ENCODE results near the gene FHIT. TPM values are rescaled to one million over a fixed set of nuclear protein-coding genes. Genes with fewer than 3 reads are reported as not detected.

The FHIT gene
- total and polyA plus RNA-seq, 10 of the 15 experiments (the other 5 are each of a cell fraction or from before 2014, with no cell fraction given): 4.2 to 14.9 (median 9.4) TPM

DNA sequence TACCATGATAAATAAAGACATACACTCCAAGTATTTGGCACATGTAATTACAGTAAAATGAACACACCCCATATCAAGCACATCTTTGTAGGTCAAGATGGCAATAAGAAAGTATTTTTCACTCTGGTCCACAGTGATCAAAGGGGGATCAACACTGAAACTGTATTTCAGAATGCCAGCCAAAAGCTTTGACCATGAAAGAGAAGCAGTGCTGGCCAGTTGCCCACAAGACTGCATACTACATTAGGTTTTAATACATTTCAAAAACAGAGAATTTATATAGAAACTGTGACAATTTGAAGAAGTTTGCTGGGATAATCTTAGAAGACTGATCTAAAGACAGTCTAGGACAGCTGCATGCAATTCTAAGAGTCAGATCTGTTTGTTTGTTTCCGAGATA, 1035.3 kb downstream of the FHIT start (continued):
- TF ChIP-seq, protein P1, sequence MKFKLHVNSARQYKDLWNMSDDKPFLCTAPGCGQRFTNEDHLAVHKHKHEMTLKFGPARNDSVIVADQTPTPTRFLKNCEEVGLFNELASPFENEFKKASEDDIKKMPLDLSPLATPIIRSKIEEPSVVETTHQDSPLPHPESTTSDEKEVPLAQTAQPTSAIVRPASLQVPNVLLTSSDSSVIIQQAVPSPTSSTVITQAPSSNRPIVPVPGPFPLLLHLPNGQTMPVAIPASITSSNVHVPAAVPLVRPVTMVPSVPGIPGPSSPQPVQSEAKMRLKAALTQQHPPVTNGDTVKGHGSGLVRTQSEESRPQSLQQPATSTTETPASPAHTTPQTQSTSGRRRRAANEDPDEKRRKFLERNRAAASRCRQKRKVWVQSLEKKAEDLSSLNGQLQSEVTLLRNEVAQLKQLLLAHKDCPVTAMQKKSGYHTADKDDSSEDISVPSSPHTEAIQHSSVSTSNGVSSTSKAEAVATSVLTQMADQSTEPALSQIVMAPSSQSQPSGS (IDR thresholded peaks at IDR 0.05; ENCODE audit: low read length): no peak
- TF ChIP-seq KLF5 (IDR thresholded peaks at IDR 0.05; ENCODE audit: partially characterized antibody): no peak
- TF ChIP-seq HCFC1 (IDR thresholded peaks at IDR 0.05; ENCODE audit: low read length): no peak
- no peak for TF ChIP-seq MYC (IDR thresholded peaks at IDR 0.05; ENCODE audit: insufficient read depth, insufficient read length, insufficient replicate concordance, low read length, severe bottlenecking)
- TF ChIP-seq TCF3 (IDR thresholded peaks at IDR 0.05; ENCODE audit: borderline replicate concordance, insufficient read depth, low read depth, low read length): no peak
- TF ChIP-seq, protein P2, sequence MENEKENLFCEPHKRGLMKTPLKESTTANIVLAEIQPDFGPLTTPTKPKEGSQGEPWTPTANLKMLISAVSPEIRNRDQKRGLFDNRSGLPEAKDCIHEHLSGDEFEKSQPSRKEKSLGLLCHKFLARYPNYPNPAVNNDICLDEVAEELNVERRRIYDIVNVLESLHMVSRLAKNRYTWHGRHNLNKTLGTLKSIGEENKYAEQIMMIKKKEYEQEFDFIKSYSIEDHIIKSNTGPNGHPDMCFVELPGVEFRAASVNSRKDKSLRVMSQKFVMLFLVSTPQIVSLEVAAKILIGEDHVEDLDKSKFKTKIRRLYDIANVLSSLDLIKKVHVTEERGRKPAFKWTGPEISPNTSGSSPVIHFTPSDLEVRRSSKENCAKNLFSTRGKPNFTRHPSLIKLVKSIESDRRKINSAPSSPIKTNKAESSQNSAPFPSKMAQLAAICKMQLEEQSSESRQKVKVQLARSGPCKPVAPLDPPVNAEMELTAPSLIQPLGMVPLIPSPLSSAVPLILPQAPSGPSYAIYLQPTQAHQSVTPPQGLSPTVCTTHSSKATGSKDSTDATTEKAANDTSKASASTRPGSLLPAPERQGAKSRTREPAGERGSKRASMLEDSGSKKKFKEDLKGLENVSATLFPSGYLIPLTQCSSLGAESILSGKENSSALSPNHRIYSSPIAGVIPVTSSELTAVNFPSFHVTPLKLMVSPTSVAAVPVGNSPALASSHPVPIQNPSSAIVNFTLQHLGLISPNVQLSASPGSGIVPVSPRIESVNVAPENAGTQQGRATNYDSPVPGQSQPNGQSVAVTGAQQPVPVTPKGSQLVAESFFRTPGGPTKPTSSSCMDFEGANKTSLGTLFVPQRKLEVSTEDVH (IDR thresholded peaks at IDR 0.05; ENCODE audit: low read depth, partially characterized antibody): no peak
- TF ChIP-seq BCL11A (IDR thresholded peaks at IDR 0.05; ENCODE audit: low read depth, low read length): no peak
- no peak for TF ChIP-seq HDAC6 (IDR thresholded peaks at IDR 0.05; ENCODE audit: unreplicated experiment)
- no peak for TF ChIP-seq CHD2 (IDR thresholded peaks at IDR 0.05; ENCODE audit: borderline replicate concordance, low read depth, low read length)
- no peak for TF ChIP-seq RB1 (IDR thresholded peaks at IDR 0.05; ENCODE audit: borderline replicate concordance)
- TF ChIP-seq STAT1 (conservative IDR thresholded peaks at IDR 0.05): no peak
- TF ChIP-seq ZNF274 (IDR thresholded peaks at IDR 0.05; ENCODE audit: insufficient read depth, insufficient read length): no peak
